Omental fat pad (tissue), 4 donors: ENCODE results near the gene TSGA10IP. TPM values are rescaled to one million over a fixed set of nuclear protein-coding genes. Genes with fewer than 3 reads are reported as not detected.
A peak's percentile ranks its signal among the peaks of the same experiment; 100 is the strongest.

Source experiments
- ATAC-seq: fragments of 150-250 bp; one replicate; pipeline ENCODE4 v1.9.1; 2016; ENCODE audit warnings: mild to moderate bottlenecking, moderate library complexity; ENCODE audit not compliant: low FRiP score
- DNase-seq: peaks from one replicate; pipeline ENCODE4 v3.0.0-alpha.2; 2019; ENCODE audit warnings: low spot score
- total RNA-seq, 4 donors: library from RNA; depleted of rRNA; stranded (reverse); fragments of >200 nt; gene quantifications; one replicate each; pipeline ENCODE4 v1.1.0, GENCODE V29; 2016
- TF ChIP-seq, protein P1 (sequence below), 3 donors: fragments of 450-650 bp; IDR thresholded peaks; one replicate each; pipeline ENCODE4 v1.5.1; 2016 to 2017; ENCODE audit warnings: antibody characterized with exemption in 3 of 3, mild to moderate bottlenecking in 3 of 3, moderate library complexity in 2 of 3

Gene TSGA10IP
- total RNA-seq, 4 donors from 2014 or later = 0.24 TPM; not detected in 3

DNA sequence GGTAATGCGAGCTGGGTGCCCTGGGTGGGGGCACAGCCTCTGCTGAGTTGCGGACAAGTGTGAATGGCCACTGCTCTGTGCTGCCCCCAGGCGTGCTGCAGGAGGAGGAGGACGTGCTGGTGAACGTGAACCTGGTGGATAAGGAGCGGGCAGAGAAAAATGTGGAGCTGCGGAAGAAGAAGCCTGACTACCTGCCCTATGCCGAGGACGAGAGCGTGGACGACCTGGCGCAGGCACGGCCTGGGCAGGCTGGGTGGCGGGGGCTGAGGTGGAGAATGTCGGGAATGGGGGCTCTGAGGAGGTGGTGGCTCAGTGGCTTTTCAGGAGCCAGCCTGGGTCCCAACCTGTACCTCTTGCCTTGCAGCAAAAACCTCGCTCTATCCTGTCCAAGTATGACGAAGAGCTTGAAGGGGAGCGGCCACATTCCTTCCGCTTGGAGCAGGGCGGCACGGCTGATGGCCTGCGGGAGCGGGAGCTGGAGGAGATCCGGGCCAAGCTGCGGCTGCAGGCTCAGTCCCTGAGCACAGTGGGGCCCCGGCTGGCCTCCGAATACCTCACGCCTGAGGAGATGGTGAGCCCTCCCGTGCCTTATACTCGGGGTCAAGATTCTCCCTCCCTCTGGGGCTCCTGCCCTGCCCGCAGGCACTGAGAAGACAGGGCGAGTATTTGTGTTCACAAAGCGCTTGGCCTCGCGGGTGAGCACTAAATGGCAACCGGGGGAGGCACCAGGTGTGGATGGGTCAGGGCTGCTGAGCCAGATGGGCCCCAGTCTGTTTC, 20.9 kb downstream of the TSGA10IP start:
- no peak for ATAC-seq
- TF ChIP-seq, protein P1, sequence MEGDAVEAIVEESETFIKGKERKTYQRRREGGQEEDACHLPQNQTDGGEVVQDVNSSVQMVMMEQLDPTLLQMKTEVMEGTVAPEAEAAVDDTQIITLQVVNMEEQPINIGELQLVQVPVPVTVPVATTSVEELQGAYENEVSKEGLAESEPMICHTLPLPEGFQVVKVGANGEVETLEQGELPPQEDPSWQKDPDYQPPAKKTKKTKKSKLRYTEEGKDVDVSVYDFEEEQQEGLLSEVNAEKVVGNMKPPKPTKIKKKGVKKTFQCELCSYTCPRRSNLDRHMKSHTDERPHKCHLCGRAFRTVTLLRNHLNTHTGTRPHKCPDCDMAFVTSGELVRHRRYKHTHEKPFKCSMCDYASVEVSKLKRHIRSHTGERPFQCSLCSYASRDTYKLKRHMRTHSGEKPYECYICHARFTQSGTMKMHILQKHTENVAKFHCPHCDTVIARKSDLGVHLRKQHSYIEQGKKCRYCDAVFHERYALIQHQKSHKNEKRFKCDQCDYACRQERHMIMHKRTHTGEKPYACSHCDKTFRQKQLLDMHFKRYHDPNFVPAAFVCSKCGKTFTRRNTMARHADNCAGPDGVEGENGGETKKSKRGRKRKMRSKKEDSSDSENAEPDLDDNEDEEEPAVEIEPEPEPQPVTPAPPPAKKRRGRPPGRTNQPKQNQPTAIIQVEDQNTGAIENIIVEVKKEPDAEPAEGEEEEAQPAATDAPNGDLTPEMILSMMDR (IDR thresholded peaks at IDR 0.05) = no peak
- no peak for DNase-seq

DNA sequence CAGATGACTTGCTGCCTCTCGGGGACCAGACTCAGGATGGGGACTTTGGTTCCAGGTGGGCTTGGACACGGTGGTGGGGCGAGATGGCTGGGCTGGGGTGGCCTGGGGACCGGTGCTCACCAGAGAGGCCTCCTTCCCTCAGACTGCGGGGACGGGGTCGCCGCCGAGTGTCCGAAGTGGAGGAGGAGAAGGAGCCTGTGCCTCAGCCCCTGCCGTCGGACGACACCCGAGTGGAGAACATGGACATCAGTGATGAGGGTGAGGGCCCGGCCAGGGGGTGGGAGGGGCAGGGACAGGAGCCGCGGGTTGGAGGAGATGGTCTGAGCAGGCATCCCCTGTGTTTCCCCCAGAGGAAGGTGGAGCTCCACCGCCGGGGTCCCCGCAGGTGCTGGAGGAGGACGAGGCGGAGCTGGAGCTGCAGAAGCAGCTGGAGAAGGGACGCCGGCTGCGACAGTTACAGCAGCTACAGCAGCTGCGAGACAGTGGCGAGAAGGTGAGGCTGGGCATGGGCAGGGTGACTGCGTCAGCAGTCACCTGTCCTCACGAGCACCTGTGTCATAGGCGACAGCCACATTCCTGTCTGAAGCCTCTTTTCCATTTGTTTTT, 22.2 kb downstream of the TSGA10IP start:
- TF ChIP-seq, protein P1 (IDR thresholded peaks at IDR 0.05) = no peak
- ATAC-seq (no peak), DNase-seq (no peak)

DNA sequence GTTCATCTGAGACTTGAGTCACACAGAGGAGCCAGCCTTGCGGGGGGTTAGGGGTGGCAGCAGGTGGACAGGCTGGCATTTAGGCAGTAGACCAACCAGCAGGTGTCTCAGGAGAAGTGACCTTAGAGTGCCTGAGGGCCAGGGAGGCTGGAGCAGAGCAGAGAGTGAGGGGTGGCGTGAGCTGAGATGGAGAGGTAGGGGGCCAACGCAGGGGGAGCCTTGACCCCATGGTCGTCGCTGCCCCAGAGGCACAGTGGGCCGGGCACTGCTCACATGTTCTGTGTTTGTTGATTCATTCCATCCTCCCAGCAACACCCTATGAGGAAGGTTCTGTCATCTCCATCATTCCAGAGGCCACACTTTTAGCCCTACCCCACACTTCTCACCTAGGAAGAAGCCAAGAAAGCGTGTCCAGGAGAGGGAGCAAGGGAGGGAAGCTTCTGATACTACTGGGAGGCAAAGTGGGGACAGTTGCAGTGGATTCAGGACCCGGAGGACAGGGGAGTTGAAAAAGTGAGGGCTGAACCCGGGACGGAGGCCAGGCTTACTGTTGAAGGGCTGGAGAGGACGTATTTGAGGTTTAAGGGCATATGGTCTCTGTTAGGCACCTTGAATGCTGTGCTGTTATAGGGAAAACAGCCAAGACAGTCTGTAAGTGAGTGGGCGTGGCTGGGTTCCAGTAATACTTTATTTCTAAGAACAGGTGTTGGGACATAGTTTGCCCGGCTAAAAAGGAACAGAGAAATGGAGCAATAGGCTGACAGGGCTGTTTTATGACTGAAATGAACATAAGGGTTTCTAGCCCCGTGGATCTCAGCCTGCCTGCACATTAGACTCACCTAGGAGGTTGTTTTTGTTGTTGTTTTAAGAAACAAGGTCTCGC, 23.6 kb downstream of the TSGA10IP start:
- ATAC-seq (peak; percentile 8), DNase-seq (no peak)
- TF ChIP-seq, protein P1 (IDR thresholded peaks at IDR 0.05) = no peak

DNA sequence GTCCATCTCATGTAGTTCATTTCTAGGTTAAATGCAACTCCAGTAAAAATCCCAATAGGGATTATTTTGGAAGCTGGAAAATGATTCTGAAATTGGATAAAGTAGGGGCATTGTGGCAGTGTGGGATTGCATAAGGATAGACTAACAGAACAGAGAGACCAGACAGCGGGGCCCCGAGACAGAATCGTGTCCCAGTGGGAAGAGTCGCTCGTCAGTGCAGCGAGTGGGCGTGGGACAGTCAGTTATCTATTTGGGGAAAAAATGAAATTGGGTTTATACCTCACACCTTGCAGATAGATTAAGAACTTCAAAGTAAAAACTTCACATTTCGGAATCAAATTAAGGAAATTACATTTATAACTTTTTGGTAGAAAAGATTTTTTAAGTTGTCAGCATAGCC, 26.8 kb downstream of the TSGA10IP start:
- ATAC-seq (no peak), DNase-seq (no peak)
- TF ChIP-seq, protein P1 (IDR thresholded peaks at IDR 0.05) = no peak

DNA sequence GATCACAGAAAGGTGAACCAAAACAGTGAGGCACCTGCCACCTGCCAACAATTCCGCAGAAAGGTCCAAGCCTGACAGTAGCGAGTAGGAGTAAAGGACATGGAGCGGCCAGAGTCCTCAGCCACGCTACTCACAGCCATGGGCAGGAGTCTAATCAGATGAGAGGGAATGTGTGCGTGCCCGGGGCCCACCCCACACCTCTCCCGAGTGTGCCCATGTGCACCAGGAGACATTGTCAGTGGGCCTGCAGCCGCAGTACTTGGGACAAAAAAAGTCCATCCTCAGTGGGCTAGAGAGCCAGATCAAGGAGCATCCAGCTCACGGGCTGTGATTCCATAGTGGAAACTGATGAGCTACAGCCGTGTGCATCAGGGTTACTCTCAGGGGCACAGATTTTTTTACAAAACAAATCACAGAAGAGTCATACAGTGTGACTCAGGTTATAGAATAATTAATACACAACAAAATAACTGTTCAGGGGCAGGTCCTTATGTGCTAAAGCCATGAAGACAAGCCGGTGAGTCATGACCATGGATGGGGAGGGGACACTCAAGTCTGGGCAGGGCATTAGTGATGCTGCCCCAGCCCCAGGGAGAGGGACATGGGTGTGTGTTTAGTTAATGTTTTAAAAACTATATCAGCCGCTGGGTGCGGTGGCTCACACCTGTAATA, 28.3 kb downstream of the TSGA10IP start:
- DNase-seq (no peak), ATAC-seq (no peak)
- TF ChIP-seq, protein P1 (IDR thresholded peaks at IDR 0.05) = no peak

DNA sequence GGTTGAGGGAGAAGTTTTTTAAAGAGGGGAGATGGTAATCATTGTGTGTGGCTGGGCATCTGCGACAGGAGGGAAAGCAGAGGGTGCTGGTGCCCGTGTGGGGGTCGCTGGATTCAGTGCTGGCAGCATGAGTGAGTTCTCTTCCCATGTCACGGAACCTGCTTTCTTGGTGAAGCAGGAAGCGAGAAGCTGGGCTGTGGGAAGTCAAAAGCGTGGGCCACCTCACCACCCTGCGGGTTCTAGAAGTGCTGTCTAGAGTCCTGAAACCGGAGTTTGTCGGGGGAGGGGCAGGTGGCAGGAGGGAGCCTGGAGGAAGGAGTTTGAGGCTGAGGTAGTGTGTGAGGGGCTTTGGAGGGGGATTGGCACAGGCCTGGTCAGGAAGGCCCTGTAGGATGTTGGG, 30.5 kb downstream of the TSGA10IP start:
- TF ChIP-seq, protein P1 (IDR thresholded peaks at IDR 0.05) = no peak
- DNase-seq (no peak), ATAC-seq (no peak)
